ENCODE results near the gene KYAT1. TPM values are rescaled to one million over a fixed set of nuclear protein-coding genes. Genes with fewer than 3 reads are reported as not detected.
"Not testable (repeated sequence)": the region's sequence is repeated elsewhere in the genome, so short reads cannot be mapped to it uniquely, and the experiment has no call there.

KYAT1 gene
- total RNA-seq, 2 donors from 2014 or later = 4.8 to 5.7 TPM

GRCh38 chr9:128887049-128887448, 5.3 kb upstream of the KYAT1 start:
- H3K27me3 Mint-ChIP-seq = no peaks in the 10 kb centered on the region
- H3K36me3 Mint-ChIP-seq (ENCODE audit: low read depth) = no peaks in the 10 kb centered on the region
- H3K4me3 Mint-ChIP-seq = no peak overlapping the region
- DNase-seq (no peak), ATAC-seq (no peak)
- H3K4me1 Mint-ChIP-seq = peaks cover 47% of the 10 kb centered on the region
- no peak overlapping the region for H3K27ac Mint-ChIP-seq
- no peaks in the 10 kb centered on the region for H3K9me3 ChIP-seq (ENCODE audit: control insufficient read depth, low read length, poor library complexity, severe bottlenecking)

- H3K9me3 ChIP-seq (ENCODE audit: control insufficient read depth, low read length, poor library complexity, severe bottlenecking) = no peaks in the 10 kb centered on the region
- Mint-ChIP-seq H3K27me3 (no peaks in the 10 kb centered on the region), H3K27ac (peak overlapping the region; percentile 78), H3K36me3 (ENCODE audit: low read depth) (peaks cover 3% of the 10 kb centered on the region), H3K4me1 (peaks cover 46% of the 10 kb centered on the region), H3K4me3 (no peak overlapping the region)
- DNase-seq (no peak), ATAC-seq (no peak)
Observed at GRCh38 chr9:128886211-128886891, 4.6 kb upstream of the KYAT1 start.

GRCh38 chr9:128885798-128886197, 4.0 kb upstream of the KYAT1 start:
- Mint-ChIP-seq H3K27me3 (no peaks in the 10 kb centered on the region), H3K4me3 (peak overlapping the region; percentile 50), H3K4me1 (peaks cover 50% of the 10 kb centered on the region), H3K27ac (peak overlapping the region; percentile 78), H3K36me3 (ENCODE audit: low read depth) (peaks cover 3% of the 10 kb centered on the region)
- no peak for ATAC-seq
- DNase-seq = no peak
- no peaks in the 10 kb centered on the region for H3K9me3 ChIP-seq (ENCODE audit: control insufficient read depth, low read length, poor library complexity, severe bottlenecking)

GRCh38 chr9:128885376-128885775, 3.6 kb upstream of the KYAT1 start:
- H3K9me3 ChIP-seq (ENCODE audit: control insufficient read depth, low read length, poor library complexity, severe bottlenecking) = no peaks in the 10 kb centered on the region
- H3K36me3 Mint-ChIP-seq (ENCODE audit: low read depth) = peaks cover 3% of the 10 kb centered on the region
- DNase-seq (no peak), ATAC-seq (no peak)
- H3K27ac Mint-ChIP-seq = peak overlapping the region; percentile 78
- H3K4me1 Mint-ChIP-seq = peaks cover 50% of the 10 kb centered on the region
- peak overlapping the region; percentile 50 for H3K4me3 Mint-ChIP-seq
- H3K27me3 Mint-ChIP-seq = no peaks in the 10 kb centered on the region

- H3K36me3 Mint-ChIP-seq (ENCODE audit: low read depth) = peaks cover 3% of the 10 kb centered on the region
- no peak for ATAC-seq
- H3K27me3 Mint-ChIP-seq = no peaks in the 10 kb centered on the region
Observed at GRCh38 chr9:128884164-128884563, 2.4 kb upstream of the KYAT1 start.

GRCh38 chr9:128882677-128883603, 1.2 kb upstream of the KYAT1 start:
- ATAC-seq = no peak

More at GRCh38 chr9:128884164-128884563, 2.4 kb upstream of the KYAT1 start:
- no peak for DNase-seq
- H3K9me3 ChIP-seq (ENCODE audit: control insufficient read depth, low read length, poor library complexity, severe bottlenecking) = no peaks in the 10 kb centered on the region
- H3K4me1 Mint-ChIP-seq = peaks cover 55% of the 10 kb centered on the region
- peak overlapping the region; percentile 93 for H3K27ac Mint-ChIP-seq
- H3K4me3 Mint-ChIP-seq = peak overlapping the region; percentile 74

GRCh38 chr9:128877852-128878251, 3.9 kb downstream of the KYAT1 start:
- H3K36me3 Mint-ChIP-seq (ENCODE audit: low read depth) = peaks cover 3% of the 10 kb centered on the region
- no peaks in the 10 kb centered on the region for H3K9me3 ChIP-seq (ENCODE audit: control insufficient read depth, low read length, poor library complexity, severe bottlenecking)
- no peaks in the 10 kb centered on the region for H3K27me3 Mint-ChIP-seq
- ATAC-seq (no peak), DNase-seq (no peak)
- peaks cover 23% of the 10 kb centered on the region for H3K4me1 Mint-ChIP-seq
- no peak overlapping the region for H3K4me3 Mint-ChIP-seq
- H3K27ac Mint-ChIP-seq = no peak overlapping the region

More at GRCh38 chr9:128882677-128883603, 1.2 kb upstream of the KYAT1 start:
- no peak for DNase-seq
- no peaks in the 10 kb centered on the region for H3K9me3 ChIP-seq (ENCODE audit: control insufficient read depth, low read length, poor library complexity, severe bottlenecking)
- H3K4me1 Mint-ChIP-seq = peaks cover 52% of the 10 kb centered on the region
- H3K36me3 Mint-ChIP-seq (ENCODE audit: low read depth) = peaks cover 3% of the 10 kb centered on the region
- peak overlapping the region; percentile 94 for H3K4me3 Mint-ChIP-seq
- no peaks in the 10 kb centered on the region for H3K27me3 Mint-ChIP-seq
- peak overlapping the region; percentile 93 for H3K27ac Mint-ChIP-seq

GRCh38 chr9:128870941-128871265, 10.8 kb downstream of the KYAT1 start:
- H3K4me3 Mint-ChIP-seq; ATAC-seq; H3K27ac Mint-ChIP-seq; H3K9me3 ChIP-seq (ENCODE audit: control insufficient read depth, low read length, poor library complexity, severe bottlenecking); H3K27me3 Mint-ChIP-seq; DNase-seq; H3K36me3 Mint-ChIP-seq (ENCODE audit: low read depth); H3K4me1 Mint-ChIP-seq: not testable (repeated sequence)

- Mint-ChIP-seq H3K4me3 (no peak overlapping the region), H3K4me1 (peaks cover 8% of the 10 kb centered on the region), H3K27me3 (no peaks in the 10 kb centered on the region), H3K27ac (no peak overlapping the region), H3K36me3 (ENCODE audit: low read depth) (no peaks in the 10 kb centered on the region)
- DNase-seq = no peak
- no peaks in the 10 kb centered on the region for H3K9me3 ChIP-seq (ENCODE audit: control insufficient read depth, low read length, poor library complexity, severe bottlenecking)
- no peak for ATAC-seq
Observed at GRCh38 chr9:128870128-128870940, 11.4 kb downstream of the KYAT1 start.

GRCh38 chr9:128863647-128864046, 18.1 kb downstream of the KYAT1 start:
- peak; percentile 96 for ATAC-seq
- Mint-ChIP-seq H3K4me3 (peak overlapping the region; percentile 25), H3K27ac (peak overlapping the region; percentile 39), H3K36me3 (ENCODE audit: low read depth) (no peaks in the 10 kb centered on the region), H3K4me1 (peaks cover 10% of the 10 kb centered on the region), H3K27me3 (no peaks in the 10 kb centered on the region)
- peak; percentile 68 to 82 (median 76) for DNase-seq
- H3K9me3 ChIP-seq (ENCODE audit: control insufficient read depth, low read length, poor library complexity, severe bottlenecking) = no peaks in the 10 kb centered on the region

- H3K36me3 Mint-ChIP-seq (ENCODE audit: low read depth) = no peaks in the 10 kb centered on the region
- no peak overlapping the region for H3K27ac Mint-ChIP-seq
- H3K9me3 ChIP-seq (ENCODE audit: control insufficient read depth, low read length, poor library complexity, severe bottlenecking) = no peaks in the 10 kb centered on the region
- no peaks in the 10 kb centered on the region for H3K27me3 Mint-ChIP-seq
- DNase-seq (no peak), ATAC-seq (no peak)
- H3K4me3 Mint-ChIP-seq = no peak overlapping the region
- peaks cover 10% of the 10 kb centered on the region for H3K4me1 Mint-ChIP-seq
Observed at GRCh38 chr9:128862401-128862851, 19.3 kb downstream of the KYAT1 start.

- H3K9me3 ChIP-seq (ENCODE audit: control insufficient read depth, low read length, poor library complexity, severe bottlenecking) = no peaks in the 10 kb centered on the region
- H3K27ac Mint-ChIP-seq = no peak overlapping the region
- no peak for ATAC-seq
- H3K27me3 Mint-ChIP-seq = no peaks in the 10 kb centered on the region
- DNase-seq = no peak
- no peaks in the 10 kb centered on the region for H3K36me3 Mint-ChIP-seq (ENCODE audit: low read depth)
- H3K4me1 Mint-ChIP-seq = peaks cover 10% of the 10 kb centered on the region
- H3K4me3 Mint-ChIP-seq = no peak overlapping the region
Observed at GRCh38 chr9:128861501-128861900, 20.2 kb downstream of the KYAT1 start.

GRCh38 chr9:128860937-128861336, 20.8 kb downstream of the KYAT1 start:
- ATAC-seq (no peak), DNase-seq (no peak)
- no peaks in the 10 kb centered on the region for H3K9me3 ChIP-seq (ENCODE audit: control insufficient read depth, low read length, poor library complexity, severe bottlenecking)
- Mint-ChIP-seq H3K27ac (no peak overlapping the region), H3K4me1 (peaks cover 9% of the 10 kb centered on the region), H3K36me3 (ENCODE audit: low read depth) (no peaks in the 10 kb centered on the region), H3K27me3 (no peaks in the 10 kb centered on the region), H3K4me3 (no peak overlapping the region)

Measured in T-helper 17 cell (primary cell).